A549 (cell line): ENCODE measurements around the gene FHIT.

Experiments used
- BHLHE40 ChIP-seq: IDR thresholded peaks from 2 replicates; pipeline ENCODE4 v1.6.1; 2012; ENCODE audit warnings: low read depth, low read length, inconsistent platforms
- CEBPB ChIP-seq, 2 experiments: fragments of >200 bp in 1 of 2; sonication (Bioruptor Twin) in 1 of 2; formaldehyde crosslinking in 1 of 2; IDR thresholded peaks; 2 replicates each; pipeline ENCODE4 v1.6.1; 2012 to 2016
- CHD2 ChIP-seq: fragments of 150-350 bp; IDR thresholded peaks from 2 replicates; pipeline ENCODE4 v1.6.1; 2014; ENCODE audit warnings: low read length; ENCODE audit not compliant: partially characterized antibody
- CTCF ChIP-seq: fragments of >200 bp; sonication (Bioruptor Twin); formaldehyde crosslinking; IDR thresholded peaks from 3 replicates; pipeline ENCODE4 v1.5.1; 2016
- EP300 ChIP-seq, 2 experiments: fragments of >200 bp; sonication (Bioruptor Twin); formaldehyde crosslinking; IDR thresholded peaks; 2 replicates in 1 of 2; 3 replicates in 1 of 2; pipeline ENCODE4 v1.6.1; 2016 to 2017
- HEYL ChIP-seq: fragments of 250-450 bp; sonication (Bioruptor Pico); IDR thresholded peaks from 2 replicates; pipeline ENCODE4 v1.8.0; 2021; ENCODE audit warnings: mild to moderate bottlenecking, moderate library complexity
- KDM5A ChIP-seq: fragments of 200-600 bp; sonication (generic); IDR thresholded peaks from 2 replicates; pipeline ENCODE4 v1.6.1; 2016; ENCODE audit warnings: antibody characterized with exemption, mild to moderate bottlenecking
- POLR2A ChIP-seq: IDR thresholded peaks from 2 replicates; pipeline ENCODE4 v1.6.1; 2012; ENCODE audit warnings: mild to moderate bottlenecking, low read length
- RNF2 ChIP-seq: fragments of 200-600 bp; sonication (generic); IDR thresholded peaks from 2 replicates; pipeline ENCODE4 v1.6.1; 2016; ENCODE audit warnings: low read depth, mild to moderate bottlenecking, antibody characterized with exemption, moderate library complexity, borderline replicate concordance
- TFCP2L1 ChIP-seq: fragments of 250-450 bp; sonication (Bioruptor Pico); IDR thresholded peaks from 2 replicates; pipeline ENCODE4 v1.5.0; 2021; ENCODE audit warnings: mild to moderate bottlenecking
- ZSCAN20 ChIP-seq: fragments of 250-450 bp; sonication (Bioruptor Pico); IDR thresholded peaks from 2 replicates; pipeline ENCODE4 v1.8.0; 2022; ENCODE audit warnings: mild to moderate bottlenecking, moderate library complexity
- TF ChIP-seq, protein P1 (sequence below): IDR thresholded peaks from 2 replicates; pipeline ENCODE4 v1.6.1; 2012; ENCODE audit warnings: low read depth, borderline replicate concordance
- TF ChIP-seq, protein P2 (sequence below): IDR thresholded peaks from 2 replicates; pipeline ENCODE4 v1.6.1; 2012

- TF ChIP-seq POLR2A = no peak
- no peak for TF ChIP-seq RNF2
- no peak for TF ChIP-seq CTCF
- TF ChIP-seq EP300 (IDR thresholded peaks at IDR 0.05) = no peak
- TF ChIP-seq HEYL (CRISPR knock-in tag) = no peak
- TF ChIP-seq, protein P1, sequence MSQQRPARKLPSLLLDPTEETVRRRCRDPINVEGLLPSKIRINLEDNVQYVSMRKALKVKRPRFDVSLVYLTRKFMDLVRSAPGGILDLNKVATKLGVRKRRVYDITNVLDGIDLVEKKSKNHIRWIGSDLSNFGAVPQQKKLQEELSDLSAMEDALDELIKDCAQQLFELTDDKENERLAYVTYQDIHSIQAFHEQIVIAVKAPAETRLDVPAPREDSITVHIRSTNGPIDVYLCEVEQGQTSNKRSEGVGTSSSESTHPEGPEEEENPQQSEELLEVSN = no peak
- TF ChIP-seq TFCP2L1 (CRISPR knock-in tag) = no peak
- TF ChIP-seq, protein P2, sequence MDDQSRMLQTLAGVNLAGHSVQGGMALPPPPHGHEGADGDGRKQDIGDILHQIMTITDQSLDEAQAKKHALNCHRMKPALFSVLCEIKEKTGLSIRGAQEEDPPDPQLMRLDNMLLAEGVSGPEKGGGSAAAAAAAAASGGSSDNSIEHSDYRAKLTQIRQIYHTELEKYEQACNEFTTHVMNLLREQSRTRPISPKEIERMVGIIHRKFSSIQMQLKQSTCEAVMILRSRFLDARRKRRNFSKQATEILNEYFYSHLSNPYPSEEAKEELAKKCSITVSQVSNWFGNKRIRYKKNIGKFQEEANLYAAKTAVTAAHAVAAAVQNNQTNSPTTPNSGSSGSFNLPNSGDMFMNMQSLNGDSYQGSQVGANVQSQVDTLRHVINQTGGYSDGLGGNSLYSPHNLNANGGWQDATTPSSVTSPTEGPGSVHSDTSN = no peak
- TF ChIP-seq ZSCAN20 (CRISPR knock-in tag) = no peak
- TF ChIP-seq BHLHE40 = no peak
- no peak for TF ChIP-seq CHD2
- no peak for TF ChIP-seq CEBPB (IDR thresholded peaks at IDR 0.05)
- TF ChIP-seq KDM5A = no peak
These were observed 163.8 kb downstream of the FHIT start for GRCh38 chr3:61087465-61087864.
